CD4-positive, alpha-beta memory T cell (primary cell): Measurements from ENCODE around the gene TBC1D5. TPM values are rescaled to one million over a fixed set of nuclear protein-coding genes. Genes with fewer than 3 reads are reported as not detected.
"Not testable (repeated sequence)": the region's sequence is repeated elsewhere in the genome, so short reads cannot be mapped to it uniquely, and the experiment has no call there.

Source experiments
- CTCF ChIA-PET: fragments of 350-600 bp; sonication (Branson Sonifier 250); formaldehyde crosslinking; loops from one replicate; lab custom pipeline; 2021; ENCODE audit warnings: inconsistent platforms; ENCODE audit not compliant: partially characterized antibody; lab: Charles Lee
- POLR2A ChIA-PET: fragments of 350-600 bp; sonication (Branson Sonifier 250); formaldehyde crosslinking; loops from one replicate; lab custom pipeline; 2021; ENCODE audit not compliant: partially characterized antibody; lab: Charles Lee
- DNase-seq, 5 donors: peaks; one replicate each; pipeline versions ENCODE4 v3.0.0 to v3.0.0-alpha.2; 2020 to 2022; ENCODE audit warnings: mixed read lengths in 1 of 5
- H3K27ac ChIP-seq: one replicate; pipeline ENCODE4 v1.7.0; 2013; ENCODE audit warnings: low read depth, low read length
- H3K27me3 ChIP-seq: 2 replicates; pipeline ENCODE4 v1.7.0; 2013; ENCODE audit warnings: mild to moderate bottlenecking, low read length, moderate library complexity; ENCODE audit not compliant: insufficient read depth
- H3K36me3 ChIP-seq: 2 replicates; pipeline ENCODE4 v1.7.0; 2013; ENCODE audit warnings: mild to moderate bottlenecking, low read length, moderate library complexity; ENCODE audit not compliant: insufficient read depth
- H3K4me1 ChIP-seq: 2 replicates; pipeline ENCODE4 v1.7.0; 2013; ENCODE audit warnings: mild to moderate bottlenecking, low read length, moderate library complexity; ENCODE audit not compliant: insufficient read depth
- H3K4me3 ChIP-seq, 2 donors: one replicate each; pipeline ENCODE4 v1.7.0; 2013; ENCODE audit warnings: low read length in 2 of 2, mild to moderate bottlenecking in 1 of 2
- H3K9me3 ChIP-seq, 2 donors: one replicate each; pipeline ENCODE4 v1.7.0; 2013; ENCODE audit warnings: low read length in 2 of 2, control low read depth in 1 of 2; ENCODE audit not compliant: control insufficient read depth in 1 of 2
- H3K27ac Mint-ChIP-seq, 7 donors: one replicate each; pipeline ENCODE4 v1.8.0; 2020 to 2021; ENCODE audit warnings: mixed read lengths in 7 of 7, mild to moderate bottlenecking in 6 of 7, inconsistent platforms in 3 of 7, moderate library complexity in 3 of 7
- H3K27me3 Mint-ChIP-seq, 2 donors: one replicate each; pipeline ENCODE4 v1.8.0; 2020 to 2021; ENCODE audit warnings: mixed read lengths in 2 of 2
- H3K36me3 Mint-ChIP-seq, 2 donors: one replicate each; pipeline ENCODE4 v1.8.0; 2020 to 2021; ENCODE audit warnings: mixed read lengths in 2 of 2, inconsistent platforms in 1 of 2, mild to moderate bottlenecking in 1 of 2
- H3K4me1 Mint-ChIP-seq, 4 donors: one replicate each; pipeline ENCODE4 v1.8.0; 2020 to 2021; ENCODE audit warnings: mixed read lengths in 4 of 4, mild to moderate bottlenecking in 1 of 4
- H3K4me3 Mint-ChIP-seq, 8 donors: one replicate each; pipeline ENCODE4 v1.8.0; 2020 to 2021; ENCODE audit warnings: mixed read lengths in 8 of 8, mild to moderate bottlenecking in 7 of 8, moderate library complexity in 6 of 8, inconsistent platforms in 3 of 8
- H3K9me3 Mint-ChIP-seq, 8 donors: one replicate each; pipeline ENCODE4 v1.8.0; 2020 to 2021; ENCODE audit warnings: mixed read lengths in 8 of 8, mild to moderate bottlenecking in 5 of 8, inconsistent platforms in 3 of 8, moderate library complexity in 1 of 8
- intact Hi-C: fragments of 100-400 bp; cut with micrococcal nuclease; formaldehyde crosslinking; loops from one replicate; pipeline ENCODE4 v1.15.1; 2023
- polyA plus RNA-seq, 2 donors: library from polyadenylated mRNA; unstranded; fragments of 300-500 nt; fragmentation: Illumina TruSeq; gene quantifications; one replicate each; pipeline ENCODE4 v1.2.3, GENCODE V29; 2021
- total RNA-seq, 2 experiments: library from RNA; stranded (reverse); gene quantifications; one replicate each; pipeline ENCODE4 v1.2.3, GENCODE V29; 2021

TBC1D5 gene, protein sequence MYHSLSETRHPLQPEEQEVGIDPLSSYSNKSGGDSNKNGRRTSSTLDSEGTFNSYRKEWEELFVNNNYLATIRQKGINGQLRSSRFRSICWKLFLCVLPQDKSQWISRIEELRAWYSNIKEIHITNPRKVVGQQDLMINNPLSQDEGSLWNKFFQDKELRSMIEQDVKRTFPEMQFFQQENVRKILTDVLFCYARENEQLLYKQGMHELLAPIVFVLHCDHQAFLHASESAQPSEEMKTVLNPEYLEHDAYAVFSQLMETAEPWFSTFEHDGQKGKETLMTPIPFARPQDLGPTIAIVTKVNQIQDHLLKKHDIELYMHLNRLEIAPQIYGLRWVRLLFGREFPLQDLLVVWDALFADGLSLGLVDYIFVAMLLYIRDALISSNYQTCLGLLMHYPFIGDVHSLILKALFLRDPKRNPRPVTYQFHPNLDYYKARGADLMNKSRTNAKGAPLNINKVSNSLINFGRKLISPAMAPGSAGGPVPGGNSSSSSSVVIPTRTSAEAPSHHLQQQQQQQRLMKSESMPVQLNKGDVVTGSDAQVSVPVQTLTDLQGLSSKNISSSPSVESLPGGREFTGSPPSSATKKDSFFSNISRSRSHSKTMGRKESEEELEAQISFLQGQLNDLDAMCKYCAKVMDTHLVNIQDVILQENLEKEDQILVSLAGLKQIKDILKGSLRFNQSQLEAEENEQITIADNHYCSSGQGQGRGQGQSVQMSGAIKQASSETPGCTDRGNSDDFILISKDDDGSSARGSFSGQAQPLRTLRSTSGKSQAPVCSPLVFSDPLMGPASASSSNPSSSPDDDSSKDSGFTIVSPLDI
- total RNA-seq (10 to 100 TPM; 46.6 to 52.2 TPM), polyA plus RNA-seq (10 to 100 TPM; 21.2 to 40.1 TPM)

DNA sequence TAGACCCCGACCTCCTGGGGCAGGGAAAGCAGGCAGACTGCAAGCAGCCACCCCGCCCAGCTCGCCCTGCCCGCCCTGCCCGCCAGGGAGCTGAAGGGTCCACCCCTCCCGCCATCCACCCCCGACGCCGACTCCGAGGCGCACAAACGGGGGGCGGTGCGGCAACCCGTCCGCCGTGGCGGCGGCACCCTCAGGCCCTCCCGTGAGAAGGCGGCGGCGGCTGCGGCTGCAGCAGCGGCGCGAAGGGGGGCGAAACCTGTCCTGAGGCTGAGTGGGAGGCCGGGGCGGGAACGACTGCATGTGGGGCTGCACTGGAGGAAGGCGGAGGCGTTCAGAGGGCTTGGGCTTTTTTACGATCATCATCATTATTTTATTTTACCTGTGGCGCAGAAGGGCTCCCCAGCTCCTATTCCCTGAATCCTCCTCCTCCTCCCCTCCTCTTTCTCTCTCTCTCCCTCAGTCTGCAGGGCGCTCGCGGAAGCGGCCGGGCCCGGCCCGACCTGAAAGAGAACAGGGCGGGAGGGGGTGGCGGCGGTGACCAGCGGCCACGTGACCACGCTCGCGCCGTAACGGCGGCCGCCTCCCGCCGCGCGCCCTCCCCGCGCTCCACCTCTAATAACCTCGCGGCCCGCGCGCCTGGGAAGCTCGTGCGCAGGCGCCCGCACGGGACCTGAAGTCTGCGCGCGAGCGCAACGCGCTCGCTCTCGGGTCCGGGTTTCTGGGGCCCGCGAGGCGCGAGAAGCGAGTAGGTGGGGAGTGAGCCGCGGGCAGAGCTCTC is at the start of gene TBC1D5:
TBC1D5 (minus strand) TSS at position 530 of the 778 bp plus-strand sequence. CDS start 234,061 bp downstream, outside the sequence.
- Mint-ChIP-seq H3K27me3 (no peaks in the 10 kb centered on the region), H3K9me3 (no peaks in the 10 kb centered on the region), H3K4me1 (peaks cover 29 to 53% (median 39%) of the 10 kb centered on the region in 4 donors), H3K36me3 (peaks cover 0 to 7% of the 10 kb centered on the region in 2 donors), H3K4me3 (peak within 1 kb of the TSS; percentile 88 to 94 (median 92)), H3K27ac (peak within 1 kb of the TSS; percentile 90 to 95 (median 92))
- Histone ChIP-seq H3K27ac (peak within 1 kb of the TSS; percentile 54), H3K4me3 (peak within 1 kb of the TSS; percentile 38 to 81), H3K9me3 (no peaks in the 10 kb centered on the region), H3K27me3 (no peaks in the 10 kb centered on the region), H3K4me1 (peaks cover 39% of the 10 kb centered on the region), H3K36me3 (no peaks in the 10 kb centered on the region)
- peak; percentile 88 to 92 (median 91) for DNase-seq
- intact Hi-C loops, result loop anchor here (2.0 to 10.0 kb wide), 3 partner anchors 49 to 983 kb away; partner anchors contain the start of gene SATB1
- ChIA-PET CTCF (interaction anchor here (1.0 to 1.4 kb wide), 3 partner anchors 49 to 99 kb away, joined by 3 to 6 read pairs (median 5); no protein-coding TSS in a partner anchor), POLR2A (interaction anchor here (0.6 to 2.1 kb wide), 12 partner anchors 8 to 900 kb away, joined by 3 to 20 read pairs (median 3); no protein-coding TSS in a partner anchor)

DNA sequence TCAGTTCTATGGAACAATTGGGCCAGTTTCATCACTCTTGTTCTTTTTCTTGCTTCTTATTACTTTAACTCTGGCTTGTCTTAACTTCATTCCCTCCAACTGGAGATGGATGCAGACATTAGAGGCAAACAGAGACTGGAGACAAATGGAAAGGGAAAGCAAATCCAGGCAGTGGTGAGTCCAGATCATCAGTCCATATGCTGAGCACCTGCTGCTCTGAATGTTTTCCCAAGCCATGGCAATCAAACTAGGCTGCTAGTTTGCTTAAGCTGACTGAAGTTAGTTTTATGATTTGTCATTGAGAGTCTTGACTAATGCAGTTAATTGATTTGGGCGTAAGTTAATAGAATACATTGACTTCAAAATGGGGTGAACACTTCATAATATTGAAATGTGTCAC is 41.0 kb upstream of the TBC1D5 start:
- Histone ChIP-seq H3K9me3 (no peaks in the 10 kb centered on the region), H3K27ac (no peak overlapping the region), H3K36me3 (no peaks in the 10 kb centered on the region), H3K4me3 (no peak overlapping the region), H3K4me1 (no peaks in the 10 kb centered on the region), H3K27me3 (no peaks in the 10 kb centered on the region)
- POLR2A ChIA-PET, result no interaction called here
- H3K4me3 Mint-ChIP-seq, result no peak overlapping the region
- CTCF ChIA-PET, result no interaction called here
- no peak for DNase-seq
- H3K36me3 Mint-ChIP-seq, result no peaks in the 10 kb centered on the region
- H3K27me3 Mint-ChIP-seq, result no peaks in the 10 kb centered on the region
- H3K27ac Mint-ChIP-seq, result no peak overlapping the region
- H3K4me1 Mint-ChIP-seq, result peaks cover 0 to 10% (median 9%) of the 10 kb centered on the region in 4 donors
- H3K9me3 Mint-ChIP-seq, result peaks cover 0 to 11% (median 3%) of the 10 kb centered on the region in 8 donors
- intact Hi-C loops, result no loop called here

- DNase-seq, result no peak
- H3K9me3 Mint-ChIP-seq, result peaks cover 0 to 8% (median 3%) of the 10 kb centered on the region in 8 donors
- no peaks in the 10 kb centered on the region for H3K4me1 ChIP-seq
- intact Hi-C loops, result no loop called here
- H3K4me3 Mint-ChIP-seq, result no peak overlapping the region
- ChIA-PET CTCF (no interaction called here), POLR2A (no interaction called here)
- no peak overlapping the region for H3K27ac ChIP-seq
- no peaks in the 10 kb centered on the region for H3K9me3 ChIP-seq
- H3K4me1 Mint-ChIP-seq, result peaks cover 0 to 10% (median 9%) of the 10 kb centered on the region in 4 donors
- no peak overlapping the region for H3K4me3 ChIP-seq
- no peaks in the 10 kb centered on the region for H3K36me3 ChIP-seq
- H3K27me3 Mint-ChIP-seq, result no peaks in the 10 kb centered on the region
- H3K36me3 Mint-ChIP-seq, result no peaks in the 10 kb centered on the region
- peak overlapping the region in 1 of 7 donors; percentile 18 for H3K27ac Mint-ChIP-seq
- H3K27me3 ChIP-seq, result no peaks in the 10 kb centered on the region
Measured at GRCh38 chr3:17782751-17783150, 40.3 kb upstream of the TBC1D5 start.

DNA sequence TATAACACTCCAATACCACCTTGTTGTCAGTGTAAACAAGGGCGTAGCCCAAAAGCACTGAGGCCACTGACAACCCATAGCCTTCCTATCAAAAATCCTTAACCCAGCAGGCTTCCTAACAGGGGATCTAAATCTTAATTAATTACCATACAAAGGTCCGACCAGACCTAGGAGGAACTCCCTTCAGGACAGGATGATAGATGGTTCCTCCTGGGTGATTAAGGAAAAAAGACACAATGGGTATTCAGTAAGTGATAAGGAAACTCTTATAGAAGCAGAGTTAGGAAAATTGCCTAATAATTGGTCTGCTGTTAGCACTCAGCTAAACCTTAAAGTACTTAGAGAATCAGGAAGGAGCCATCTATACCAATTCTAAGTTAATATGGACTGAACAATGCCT is 37.9 kb upstream of the TBC1D5 start:
- H3K4me1 ChIP-seq, H3K27ac Mint-ChIP-seq, H3K4me3 ChIP-seq, H3K36me3 Mint-ChIP-seq, H3K36me3 ChIP-seq, H3K27ac ChIP-seq, H3K27me3 ChIP-seq, POLR2A ChIA-PET, intact Hi-C loops, CTCF ChIA-PET, DNase-seq, H3K9me3 ChIP-seq, H3K4me3 Mint-ChIP-seq, H3K27me3 Mint-ChIP-seq, H3K9me3 Mint-ChIP-seq: not testable (repeated sequence)
- peaks cover 2 to 12% (median 10%) of the 10 kb centered on the region in 4 donors for H3K4me1 Mint-ChIP-seq

GRCh38 chr3:17779304-17780250 is 37.1 kb upstream of the TBC1D5 start:
- H3K9me3 ChIP-seq, H3K4me3 ChIP-seq, intact Hi-C loops, H3K27ac ChIP-seq, H3K27me3 Mint-ChIP-seq, POLR2A ChIA-PET, H3K4me1 ChIP-seq, H3K27ac Mint-ChIP-seq, H3K36me3 Mint-ChIP-seq, DNase-seq, H3K36me3 ChIP-seq, H3K9me3 Mint-ChIP-seq, CTCF ChIA-PET, H3K27me3 ChIP-seq: not testable (repeated sequence)
- H3K4me1 Mint-ChIP-seq, result peaks cover 10 to 18% (median 13%) of the 10 kb centered on the region in 4 donors
- peak overlapping the region in 1 of 8 donors; percentile 47 for H3K4me3 Mint-ChIP-seq

DNA sequence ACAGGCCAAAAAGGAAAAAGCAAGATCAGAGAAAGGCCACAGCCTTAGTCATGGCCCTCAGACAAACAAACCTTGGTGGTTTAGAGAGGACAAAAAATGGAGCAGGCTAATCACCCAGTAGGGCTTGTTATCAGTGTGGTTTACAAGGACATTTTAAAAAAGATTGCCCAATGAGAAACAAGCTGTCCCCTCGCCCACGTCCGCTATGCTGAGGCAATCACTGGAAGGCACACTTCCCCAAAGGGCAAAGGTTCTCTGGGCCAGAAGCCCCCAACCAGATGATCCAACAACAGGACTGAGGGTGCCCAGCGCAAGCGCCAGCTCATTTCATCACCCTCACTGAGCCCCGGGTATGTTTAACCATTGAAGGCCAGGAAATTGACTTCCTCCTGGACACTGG is 34.9 kb upstream of the TBC1D5 start:
- Mint-ChIP-seq H3K4me1 (peaks cover 11 to 23% (median 13%) of the 10 kb centered on the region in 4 donors), H3K27me3 (peaks cover 2 to 10% of the 10 kb centered on the region in 2 donors)
- POLR2A ChIA-PET, H3K36me3 Mint-ChIP-seq, H3K4me3 Mint-ChIP-seq, CTCF ChIA-PET, H3K36me3 ChIP-seq, H3K27ac Mint-ChIP-seq, DNase-seq, H3K4me1 ChIP-seq, H3K9me3 Mint-ChIP-seq, H3K27ac ChIP-seq, H3K27me3 ChIP-seq, H3K9me3 ChIP-seq, intact Hi-C loops, H3K4me3 ChIP-seq: not testable (repeated sequence)
